GM12864 (cell line): ENCODE results near the gene DENND10.

Experiments used
- DNase-seq: peaks from one replicate; pipeline ENCODE4 v3.0.0-alpha.2; 2011; ENCODE audit warnings: low read depth
- H3K4me3 ChIP-seq: 2 replicates; pipeline ENCODE4 v1.5.1; 2011; ENCODE audit warnings: mild to moderate bottlenecking, low read depth, low read length, control low read depth
- CTCF ChIP-seq: IDR thresholded peaks from 2 replicates; pipeline ENCODE4 v1.5.1; 2011; ENCODE audit warnings: low read depth, mild to moderate bottlenecking, moderate library complexity, low read length, control low read depth, inconsistent platforms; ENCODE audit errors: missing control alignments

DENND10 gene

GRCh38 chr10:119113751-119114732 lies 10.1 kb downstream of the DENND10 start:
- no peak for TF ChIP-seq CTCF
- no peak for DNase-seq

GRCh38 chr10:119115926-119116325 lies 12.0 kb downstream of the DENND10 start:
- H3K4me3 ChIP-seq, result no peak overlapping the region
- DNase-seq, result no peak
- TF ChIP-seq CTCF, result no peak

More at GRCh38 chr10:119113751-119114732, 10.1 kb downstream of the DENND10 start:
- no peak overlapping the region for H3K4me3 ChIP-seq

GRCh38 chr10:119116326-119116951 lies 12.5 kb downstream of the DENND10 start:
- no peak for DNase-seq
- H3K4me3 ChIP-seq, result no peak overlapping the region
- no peak for TF ChIP-seq CTCF

GRCh38 chr10:119118231-119118630 lies 14.3 kb downstream of the DENND10 start:
- no peak for DNase-seq
- no peak overlapping the region for H3K4me3 ChIP-seq
- TF ChIP-seq CTCF, result no peak

DNA sequence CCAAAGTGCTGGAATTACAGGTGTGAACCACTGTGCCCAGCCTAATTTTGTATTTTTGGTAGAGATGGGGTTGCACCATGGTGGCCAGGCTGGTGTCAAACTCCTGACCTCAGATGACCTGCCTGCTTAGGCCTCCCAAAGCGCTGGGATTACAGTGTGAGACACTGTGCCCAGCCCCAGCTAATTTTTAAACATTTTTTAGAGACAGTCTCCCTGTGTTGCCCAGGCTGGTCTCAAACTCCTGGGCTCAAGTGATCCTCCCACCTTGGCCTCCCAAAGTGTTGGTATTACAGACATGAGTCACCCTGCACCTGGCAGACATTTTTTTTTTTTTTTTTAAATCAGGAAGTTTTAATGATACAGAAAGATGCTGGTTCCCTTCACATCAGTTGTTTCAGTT lies 15.5 kb downstream of the DENND10 start:
- DNase-seq, result no peak
- TF ChIP-seq CTCF, result no peak
- H3K4me3 ChIP-seq, result no peak overlapping the region

- peak; percentile 76 for DNase-seq
- no peak for TF ChIP-seq CTCF
These were observed 16.5 kb downstream of the DENND10 start for GRCh38 chr10:119120413-119120867.

More at GRCh38 chr10:119120413-119120867, 16.5 kb downstream of the DENND10 start:
- H3K4me3 ChIP-seq, result no peak overlapping the region; the same call in 1 of the 2 replicates
